GM19193 (cell line): ENCODE results near the gene GRIA4.

Source experiments
- POLR2A ChIP-seq: IDR thresholded peaks from 4 replicates; pipeline ENCODE4 v1.6.1; 2011; ENCODE audit not compliant: insufficient read depth, insufficient read length; ENCODE audit errors: extremely low read depth

Gene GRIA4

DNA sequence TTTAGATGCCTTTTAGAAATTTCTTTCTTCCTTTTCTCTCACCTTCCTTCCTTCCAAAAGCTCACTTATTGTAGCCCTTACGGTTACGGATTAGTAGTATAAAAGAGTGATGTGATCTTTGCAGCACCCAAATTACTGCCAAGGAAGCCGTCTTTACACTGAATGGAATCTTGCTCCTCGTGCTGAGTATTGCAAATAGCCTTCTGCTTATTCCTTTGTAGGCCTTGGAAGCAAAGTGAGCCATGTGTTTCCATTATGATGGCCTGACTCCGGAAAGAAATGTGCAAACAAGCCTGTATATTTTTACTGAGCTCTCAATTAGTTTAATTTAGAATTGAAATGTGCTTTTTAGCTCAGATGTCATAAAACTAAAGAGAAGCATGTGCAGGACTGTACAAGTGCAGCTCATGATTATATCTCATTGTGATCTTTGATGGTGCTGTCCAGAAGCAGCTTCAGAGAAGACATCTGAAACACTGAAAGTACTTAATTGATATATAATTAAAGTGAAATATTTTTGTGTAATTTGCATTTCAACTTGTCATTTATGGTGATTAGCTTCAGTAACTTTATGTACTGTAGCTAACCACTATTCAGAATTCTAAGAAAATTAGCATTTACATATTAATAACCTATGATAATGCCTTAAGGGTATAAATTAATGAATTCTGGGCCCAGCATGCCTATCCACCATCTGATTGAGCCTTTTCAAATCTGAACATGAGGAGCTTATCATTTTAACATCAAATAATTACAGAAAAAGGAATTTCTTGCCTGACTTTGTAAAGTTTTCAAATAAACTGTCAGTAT is 129.3 kb downstream of the GRIA4 start:
- TF ChIP-seq POLR2A: no peak

DNA sequence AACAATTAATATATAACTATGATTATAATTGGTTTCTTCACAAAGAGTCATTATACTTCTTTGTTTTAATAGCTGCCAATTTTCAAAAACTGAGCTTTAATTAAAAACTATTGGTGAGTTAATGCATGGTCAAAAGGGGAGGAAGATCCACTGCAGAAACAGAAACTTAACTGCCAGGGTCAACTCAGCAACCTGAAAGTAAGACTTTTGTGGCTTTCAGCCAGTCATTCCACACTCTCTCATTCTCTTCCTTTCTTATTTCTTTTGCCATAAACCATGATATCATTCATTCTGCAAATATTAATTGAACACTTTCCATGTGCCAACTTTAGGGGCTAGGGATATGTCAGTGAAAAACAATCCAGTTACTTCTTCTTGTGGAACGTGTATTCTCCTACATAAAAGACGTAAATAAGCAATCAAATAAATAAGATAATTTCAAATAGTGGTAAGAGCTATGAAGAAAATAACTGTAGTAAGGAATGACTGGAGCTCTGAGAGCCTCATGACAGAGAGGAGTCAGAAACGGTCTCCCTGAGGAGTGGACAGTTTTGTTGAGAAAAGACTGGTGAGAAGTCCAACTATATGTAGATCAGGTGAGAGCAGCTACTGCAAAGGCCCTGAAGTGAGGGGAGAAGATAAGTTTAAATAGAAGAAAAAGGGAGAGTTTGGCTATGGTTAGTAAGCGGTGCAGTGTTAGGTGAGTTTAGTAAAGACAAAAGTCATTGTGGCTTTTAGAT is 130.5 kb downstream of the GRIA4 start:
- no peak for TF ChIP-seq POLR2A

GRCh38 chr11:105741488-105742020 is 131.7 kb downstream of the GRIA4 start:
- TF ChIP-seq POLR2A: no peak

- TF ChIP-seq POLR2A: no peak
Observed at GRCh38 chr11:105754260-105754659, 144.4 kb downstream of the GRIA4 start.

DNA sequence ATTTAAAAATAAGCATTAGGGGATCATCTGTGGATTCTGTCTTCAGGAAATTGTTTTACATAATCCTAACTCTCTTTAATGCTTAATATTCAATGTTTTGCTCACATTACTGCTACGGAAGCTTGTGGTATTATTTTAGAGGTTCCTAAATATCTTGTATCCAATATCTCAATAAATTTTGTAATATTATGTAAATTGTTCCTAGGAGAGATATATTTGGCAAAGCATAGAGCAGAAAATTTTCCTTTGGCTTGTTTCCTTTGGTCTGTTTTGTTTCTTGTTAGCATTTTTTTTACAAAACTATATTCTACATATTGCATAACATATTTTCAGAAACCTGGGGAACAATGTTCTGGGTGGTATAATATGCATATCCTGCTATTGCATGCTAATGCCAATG is 144.8 kb downstream of the GRIA4 start:
- no peak for TF ChIP-seq POLR2A

DNA sequence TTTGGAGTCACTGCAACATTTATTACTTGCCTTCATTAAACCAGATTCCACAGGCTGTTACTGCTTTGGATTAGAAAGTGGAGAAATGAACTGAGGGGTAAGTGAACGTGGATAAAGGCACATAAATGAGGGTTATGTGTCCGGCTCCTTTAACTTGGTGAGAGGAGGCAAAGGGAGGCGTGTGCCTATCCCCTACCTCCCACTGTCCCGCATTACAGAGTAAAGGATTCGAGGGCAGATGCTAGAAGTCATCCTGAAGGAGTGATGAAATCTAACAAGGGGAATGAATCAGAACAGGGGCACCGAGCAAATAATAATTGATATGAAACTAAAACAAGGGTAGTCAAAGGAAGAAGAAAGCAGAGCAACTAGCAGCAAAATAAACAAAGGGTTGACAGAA is 147.2 kb downstream of the GRIA4 start:
- no peak for TF ChIP-seq POLR2A

GRCh38 chr11:105763594-105763993 is 153.7 kb downstream of the GRIA4 start:
- TF ChIP-seq POLR2A: no peak

DNA sequence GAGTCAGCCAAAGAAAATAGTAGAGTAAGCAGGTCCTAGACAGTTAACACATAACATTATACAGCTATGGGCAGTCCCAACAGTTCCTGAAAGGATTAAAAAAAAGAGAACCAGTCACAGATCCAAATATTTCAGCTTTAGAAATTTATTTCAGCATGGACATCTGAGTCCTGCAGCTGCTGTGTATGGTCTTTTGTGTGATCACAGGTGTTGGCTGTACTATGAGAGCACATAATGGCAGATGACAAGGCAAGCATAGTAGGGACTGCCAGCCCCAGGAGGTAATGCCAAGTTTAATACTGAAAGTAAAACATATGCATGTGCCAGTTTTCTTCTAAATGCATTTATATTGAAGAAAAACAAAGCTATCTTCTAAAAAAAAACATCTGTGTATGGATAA is 158.1 kb downstream of the GRIA4 start:
- no peak for TF ChIP-seq POLR2A

DNA sequence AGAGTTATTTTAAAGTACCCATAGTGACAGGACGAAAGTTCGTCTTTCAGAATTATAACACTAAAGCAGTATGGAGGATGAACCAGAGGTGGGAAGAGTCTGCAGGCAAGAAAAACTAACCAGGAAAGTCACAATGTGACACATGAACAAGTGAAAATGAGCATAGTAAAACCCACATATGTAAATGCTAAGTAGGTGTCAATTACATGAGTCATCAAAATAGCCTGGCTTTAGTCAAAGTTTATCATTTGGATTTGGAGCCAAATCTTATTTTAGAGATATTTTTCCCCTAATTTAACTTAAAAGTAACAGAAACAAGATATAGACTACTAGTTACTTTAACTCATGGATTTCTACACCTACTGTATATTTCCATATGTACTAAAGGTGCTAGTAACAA is 159.8 kb downstream of the GRIA4 start:
- no peak for TF ChIP-seq POLR2A

DNA sequence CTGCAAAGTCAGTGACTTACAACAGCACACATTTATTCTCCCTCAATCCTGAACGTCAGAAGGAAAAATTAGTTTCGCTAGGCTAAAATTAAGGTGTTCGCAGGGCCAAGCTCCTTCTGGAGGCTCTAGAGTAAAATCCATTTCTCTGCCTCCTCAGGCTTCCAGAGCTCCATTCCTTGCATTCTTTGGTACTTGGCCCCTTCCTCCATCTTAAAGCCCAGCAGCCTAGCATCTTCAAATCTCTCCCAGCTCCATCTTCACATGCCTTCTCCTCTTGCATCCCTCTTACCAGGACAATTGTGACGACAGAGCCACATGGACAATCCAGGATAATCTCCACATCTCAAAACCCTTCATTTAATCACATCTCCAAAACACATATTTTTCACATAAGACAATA is 165.0 kb downstream of the GRIA4 start:
- TF ChIP-seq POLR2A: no peak

GRCh38 chr11:105780781-105781525 is 171.1 kb downstream of the GRIA4 start:
- no peak for TF ChIP-seq POLR2A

DNA sequence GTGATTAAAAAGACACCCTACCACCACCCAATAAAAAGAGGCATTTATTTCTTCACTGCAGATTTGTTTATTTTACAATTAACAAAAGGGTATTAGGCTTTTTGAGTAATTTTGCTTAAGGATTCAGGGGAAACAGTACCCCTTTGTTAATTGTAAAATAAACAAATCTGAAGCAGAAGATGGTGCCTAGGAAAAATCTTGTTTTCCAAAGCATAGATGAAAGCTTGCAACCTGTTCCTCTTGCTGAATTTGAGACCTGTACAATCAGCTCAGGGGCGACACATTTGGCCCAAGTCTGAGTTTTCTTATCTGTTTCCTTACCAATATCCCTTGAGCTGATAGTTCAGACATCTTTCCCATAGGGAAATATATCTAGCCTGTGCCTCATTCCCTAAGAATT is 171.9 kb downstream of the GRIA4 start:
- TF ChIP-seq POLR2A: no peak

GRCh38 chr11:105783216-105783615 is 173.3 kb downstream of the GRIA4 start:
- TF ChIP-seq POLR2A: no peak

DNA sequence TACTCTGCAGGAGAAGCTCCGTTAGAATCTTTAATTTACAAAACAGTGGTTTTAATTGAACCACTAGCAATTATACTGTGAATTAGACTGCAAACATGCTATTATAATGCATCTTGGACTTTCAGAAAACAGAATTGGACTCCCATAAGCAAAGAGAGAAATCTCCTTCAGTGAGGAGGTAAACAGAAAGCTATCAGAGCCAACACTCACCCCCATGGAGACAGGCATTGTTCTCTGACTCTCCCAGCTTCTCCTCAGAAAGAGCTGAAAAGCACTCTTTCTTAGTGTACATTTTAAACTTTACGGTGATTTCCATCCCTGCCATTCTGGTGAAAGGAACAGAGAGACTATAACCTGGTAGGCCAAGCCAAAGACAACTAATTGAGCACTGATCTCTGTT is 176.9 kb downstream of the GRIA4 start:
- no peak for TF ChIP-seq POLR2A

DNA sequence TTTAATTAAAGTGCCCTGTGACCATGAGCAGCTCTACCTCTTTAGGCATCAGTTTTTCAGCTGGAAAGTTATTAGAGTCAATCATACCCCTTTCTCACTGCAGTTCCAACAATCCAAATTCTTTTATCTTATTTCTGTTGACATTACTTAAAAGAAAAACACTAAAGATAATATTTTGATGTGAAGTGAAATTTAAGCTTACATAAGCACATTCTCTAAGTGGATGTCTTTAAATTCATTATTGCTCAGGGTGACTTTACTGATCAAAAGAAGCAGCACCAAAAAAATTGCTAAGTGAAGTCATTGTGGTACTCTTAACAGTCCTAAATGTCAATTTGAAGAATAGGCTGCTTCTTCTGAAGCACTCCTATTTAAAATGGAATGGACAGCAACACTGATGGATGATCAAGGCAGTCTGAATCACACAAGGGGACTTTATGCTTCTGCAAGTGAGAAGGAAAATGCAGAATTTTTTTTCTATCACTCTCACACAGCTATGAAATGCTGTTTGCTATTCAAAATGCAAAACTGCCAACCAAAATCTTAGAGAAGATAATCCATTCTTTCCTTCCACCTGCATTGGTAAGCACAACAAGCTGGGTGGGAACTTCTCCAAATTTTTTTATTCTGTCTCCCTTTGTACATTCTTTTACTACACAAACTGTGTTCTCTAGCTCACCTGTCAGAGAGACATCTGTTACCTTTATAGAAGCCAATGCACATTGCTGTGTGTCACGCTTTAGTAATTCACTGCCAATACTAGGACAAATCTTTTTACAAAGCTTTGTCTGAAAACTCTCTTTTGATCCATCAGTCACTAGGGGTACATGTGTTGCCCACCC is 179.9 kb downstream of the GRIA4 start:
- no peak for TF ChIP-seq POLR2A

DNA sequence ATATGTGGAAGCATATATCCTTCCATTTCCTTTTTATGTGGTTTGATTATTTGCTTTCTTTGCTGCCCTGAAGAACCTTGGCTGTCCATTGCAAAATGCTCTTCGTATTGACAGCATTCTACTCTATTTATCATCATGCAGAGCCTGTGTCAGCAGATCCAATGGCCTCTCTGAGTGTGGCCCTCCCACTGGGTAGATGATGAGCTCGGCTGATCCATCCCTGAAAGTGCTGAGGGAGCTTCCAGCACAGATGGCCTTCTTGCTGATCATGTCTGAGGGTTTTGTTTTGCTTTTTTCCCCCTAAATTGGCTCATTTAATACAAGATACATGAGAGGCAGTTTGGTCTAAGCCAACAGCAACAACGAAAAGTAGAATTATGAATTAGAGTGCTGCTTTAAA is 181.0 kb downstream of the GRIA4 start:
- no peak for TF ChIP-seq POLR2A
